ENCODE measurements around the gene ARHGAP18. TPM values are rescaled to one million over a fixed set of nuclear protein-coding genes. Genes with fewer than 3 reads are reported as not detected.

Gene ARHGAP18
- total RNA-seq, 1 donor from 2014 or later: 7.9 TPM

GRCh38 chr6:129684323-129684884, 25.6 kb downstream of the ARHGAP18 start:
- peak overlapping the region; percentile 76 for H3K27ac Mint-ChIP-seq
- CTCF ChIA-PET: interaction anchor here (1.0 kb wide), 2 partner anchors 25 to 65 kb away, joined by 4 read pairs; partner anchors contain the start of gene ARHGAP18
- peak overlapping the region; percentile 50 for H3K4me3 Mint-ChIP-seq
- no peaks in the 10 kb centered on the region for H3K9me3 Mint-ChIP-seq
- no peaks in the 10 kb centered on the region for H3K27me3 Mint-ChIP-seq
- POLR2A ChIA-PET: interaction anchor here (0.7 to 1.4 kb wide), 6 partner anchors 11 to 64 kb away, joined by 3 to 10 read pairs (median 3); partner anchors contain the start of gene ARHGAP18
- no peak for TF ChIP-seq CTCF (IDR thresholded peaks at IDR 0.05)
- intact Hi-C loops (cut with micrococcal nuclease): loop anchor here (1.0 to 10.0 kb wide), 6 partner anchors 12 to 430 kb away; partner anchors contain the start of gene ARHGAP18
- H3K36me3 Mint-ChIP-seq (ENCODE audit: low read depth): no peaks in the 10 kb centered on the region
- DNase-seq (no peak), ATAC-seq (ENCODE audit: low read depth) (no peak)
- peaks cover 50% of the 10 kb centered on the region for H3K4me1 Mint-ChIP-seq

- intact Hi-C loops (cut with micrococcal nuclease): loop anchor here (1.0 to 10.0 kb wide), 6 partner anchors 11 to 431 kb away; partner anchors contain the start of gene ARHGAP18
- ChIA-PET CTCF (interaction anchor here (1.0 kb wide), 2 partner anchors 26 to 66 kb away, joined by 4 read pairs; partner anchors contain the start of gene ARHGAP18), POLR2A (interaction anchor here (0.5 to 1.4 kb wide), 7 partner anchors 9 to 65 kb away, joined by 3 to 10 read pairs (median 3); partner anchors contain the start of gene ARHGAP18)
- Mint-ChIP-seq H3K4me3 (peak overlapping the region; percentile 50), H3K36me3 (ENCODE audit: low read depth) (no peaks in the 10 kb centered on the region), H3K9me3 (no peaks in the 10 kb centered on the region), H3K27me3 (no peaks in the 10 kb centered on the region), H3K4me1 (peaks cover 50% of the 10 kb centered on the region), H3K27ac (peak overlapping the region; percentile 76)
- TF ChIP-seq CTCF (IDR thresholded peaks at IDR 0.05): no peak
- ATAC-seq (ENCODE audit: low read depth): peak; percentile 99
- no peak for DNase-seq
These were observed 26.2 kb downstream of the ARHGAP18 start for GRCh38 chr6:129683601-129684322.

DNA sequence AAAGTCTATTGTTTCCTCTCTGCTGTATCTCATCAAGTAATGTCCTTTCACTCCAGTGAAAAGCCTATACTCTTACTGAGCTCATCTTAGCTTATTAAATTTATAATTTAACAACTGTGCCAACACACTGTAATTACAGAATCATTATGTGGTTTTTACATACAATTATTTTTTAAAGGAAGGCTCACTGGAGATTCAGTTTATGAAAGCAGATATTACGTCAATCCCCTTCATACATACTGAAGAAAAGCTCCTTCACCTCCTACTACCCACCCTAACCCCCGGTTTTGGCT, 28.1 kb downstream of the ARHGAP18 start:
- H3K9me3 Mint-ChIP-seq: no peaks in the 10 kb centered on the region
- peaks cover 38% of the 10 kb centered on the region for H3K4me1 Mint-ChIP-seq
- no peaks in the 10 kb centered on the region for H3K27me3 Mint-ChIP-seq
- CTCF ChIA-PET: interaction anchor here (1.3 kb wide), 1 partner anchor 9 kb away, joined by 5 read pairs; no protein-coding TSS in a partner anchor
- H3K27ac Mint-ChIP-seq: no peak overlapping the region
- DNase-seq: no peak
- no peaks in the 10 kb centered on the region for H3K36me3 Mint-ChIP-seq (ENCODE audit: low read depth)
- TF ChIP-seq CTCF (IDR thresholded peaks at IDR 0.05): no peak
- no peak for ATAC-seq (ENCODE audit: low read depth)
- POLR2A ChIA-PET: interaction anchor here (0.7 kb wide), 1 partner anchor 9 kb away, joined by 3 read pairs; no protein-coding TSS in a partner anchor
- intact Hi-C loops (cut with micrococcal nuclease): loop anchor here (10.0 kb wide), 1 partner anchor 433 kb away; no protein-coding TSS in a partner anchor
- H3K4me3 Mint-ChIP-seq: no peak overlapping the region

DNA sequence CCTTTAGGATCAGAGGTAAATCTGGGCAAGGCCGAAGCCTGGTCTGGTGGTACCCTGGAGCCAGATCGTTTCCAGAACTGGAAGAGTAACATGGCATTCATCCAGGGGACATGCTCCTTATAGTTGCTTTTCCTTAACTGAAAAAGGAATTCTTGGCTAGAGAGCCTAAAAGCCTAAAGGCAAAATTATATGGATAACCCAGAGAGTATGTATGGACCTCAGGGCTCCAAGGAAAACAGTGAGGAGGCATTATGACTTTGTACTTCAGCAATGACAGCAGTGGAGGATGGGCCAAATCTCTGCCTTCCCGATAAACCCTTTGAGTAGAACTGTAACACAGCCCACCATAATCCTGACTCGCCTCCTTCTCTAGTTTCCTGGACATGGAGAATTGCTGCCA, 29.3 kb downstream of the ARHGAP18 start:
- Mint-ChIP-seq H3K9me3 (no peaks in the 10 kb centered on the region), H3K36me3 (ENCODE audit: low read depth) (no peaks in the 10 kb centered on the region), H3K27me3 (no peaks in the 10 kb centered on the region), H3K27ac (no peak overlapping the region), H3K4me1 (peaks cover 26% of the 10 kb centered on the region), H3K4me3 (no peak overlapping the region)
- CTCF ChIA-PET: no interaction called here
- intact Hi-C loops (cut with micrococcal nuclease): loop anchor here (10.0 kb wide), 1 partner anchor 434 kb away; no protein-coding TSS in a partner anchor
- ATAC-seq (ENCODE audit: low read depth) (no peak), DNase-seq (no peak)
- POLR2A ChIA-PET: no interaction called here
- no peak for TF ChIP-seq CTCF (IDR thresholded peaks at IDR 0.05)

DNA sequence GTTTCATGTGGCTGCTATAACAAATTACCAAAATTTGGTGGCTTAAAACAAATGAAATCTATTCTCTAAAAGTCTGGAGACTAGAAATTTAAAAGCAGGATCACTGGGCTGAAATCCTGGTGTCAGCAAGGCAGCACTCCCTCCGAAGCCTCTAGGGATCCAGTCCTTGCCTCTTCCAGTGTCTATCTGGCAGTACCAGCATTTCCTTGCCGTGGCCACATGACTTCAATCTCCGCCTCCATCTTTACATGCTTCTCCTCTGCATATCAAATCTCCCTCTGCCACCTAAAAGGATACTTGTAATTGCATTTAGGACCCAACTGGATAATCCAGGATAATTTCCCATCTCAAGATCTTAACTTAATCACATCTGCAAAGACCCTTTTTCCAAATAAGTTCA, 30.2 kb downstream of the ARHGAP18 start:
- no peak for TF ChIP-seq CTCF (IDR thresholded peaks at IDR 0.05)
- DNase-seq (no peak), ATAC-seq (ENCODE audit: low read depth) (no peak)
- Mint-ChIP-seq H3K27me3 (no peaks in the 10 kb centered on the region), H3K4me1 (peaks cover 17% of the 10 kb centered on the region), H3K4me3 (no peak overlapping the region), H3K9me3 (no peaks in the 10 kb centered on the region), H3K36me3 (ENCODE audit: low read depth) (no peaks in the 10 kb centered on the region), H3K27ac (no peak overlapping the region)
- POLR2A ChIA-PET: no interaction called here
- CTCF ChIA-PET: no interaction called here
- intact Hi-C loops (cut with micrococcal nuclease): loop anchor here (10.0 kb wide), 1 partner anchor 435 kb away; no protein-coding TSS in a partner anchor
